Stimulated activated naive CD8-positive, alpha-beta T cell treated with anti-CD3 and anti-CD28 coated beads, Interleukin-15, Interleukin-2, amounts not matched to agents 100 ng/mL and 50 ng/mL, for 24 hours (primary cell): ENCODE measurements around the gene TMBIM1.
A peak's percentile ranks its signal among the peaks of the same experiment; 100 is the strongest.
"Not testable (repeated sequence)": the region's sequence is repeated elsewhere in the genome, so short reads cannot be mapped to it uniquely, and the experiment has no call there.

Source experiments
- H3K27ac Mint-ChIP-seq: one replicate; pipeline ENCODE4 v1.8.0; 2021; ENCODE audit warnings: mild to moderate bottlenecking, mixed read lengths
- H3K27me3 Mint-ChIP-seq: one replicate; pipeline ENCODE4 v1.8.0; 2021; ENCODE audit warnings: mixed read lengths
- H3K36me3 Mint-ChIP-seq: one replicate; pipeline ENCODE4 v1.8.0; 2021; ENCODE audit warnings: low read depth, mixed read lengths
- H3K4me1 Mint-ChIP-seq: one replicate; pipeline ENCODE4 v1.8.0; 2021; ENCODE audit warnings: low read depth, mixed read lengths
- H3K4me3 Mint-ChIP-seq: one replicate; pipeline ENCODE4 v1.8.0; 2021; ENCODE audit warnings: mild to moderate bottlenecking, mixed read lengths
- H3K9me3 Mint-ChIP-seq: one replicate; pipeline ENCODE4 v1.8.0; 2021; ENCODE audit warnings: mixed read lengths

Gene TMBIM1

GRCh38 chr2:218323526-218324472 lies 31.5 kb upstream of the TMBIM1 start:
- H3K27ac Mint-ChIP-seq, result peak overlapping the region; percentile 34

DNA sequence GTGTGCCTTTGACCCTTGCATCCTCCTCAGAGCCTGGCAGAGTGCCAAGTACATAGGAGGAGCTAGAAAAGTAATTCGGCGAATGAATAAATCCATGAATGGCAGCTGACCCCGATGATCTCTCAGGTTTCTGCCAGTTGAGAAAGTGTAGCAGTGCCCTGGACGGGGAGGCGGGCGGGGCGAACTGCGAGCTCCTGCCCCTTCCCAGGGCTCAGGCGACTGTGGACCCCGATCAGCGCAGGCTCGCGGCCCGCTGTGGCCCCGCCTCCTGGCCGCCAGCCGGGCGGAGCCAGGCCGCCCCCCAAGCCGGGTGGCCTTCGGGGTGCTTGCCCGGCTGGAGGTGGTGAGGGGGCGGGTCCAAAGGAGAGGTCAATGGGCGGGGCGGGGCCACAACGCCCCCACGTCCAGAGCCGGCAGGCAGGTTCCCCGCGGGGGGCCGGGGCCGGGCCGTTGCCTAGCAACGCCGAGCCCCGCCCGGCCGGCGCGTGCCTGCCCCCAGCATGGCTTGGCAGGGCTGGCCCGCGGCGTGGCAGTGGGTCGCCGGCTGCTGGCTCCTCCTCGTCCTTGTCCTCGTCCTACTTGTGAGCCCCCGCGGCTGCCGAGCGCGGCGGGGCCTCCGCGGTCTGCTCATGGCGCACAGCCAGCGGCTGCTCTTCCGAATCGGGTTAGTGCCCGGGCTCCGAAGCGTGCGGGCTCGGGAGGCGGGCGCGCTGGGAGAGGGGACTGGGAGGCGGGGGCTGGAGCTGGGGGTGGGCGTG lies 30.6 kb upstream of the TMBIM1 start:
- peaks cover 8% of the 10 kb centered on the region for H3K27me3 Mint-ChIP-seq
- H3K27ac Mint-ChIP-seq, result no peak overlapping the region
- no peaks in the 10 kb centered on the region for H3K36me3 Mint-ChIP-seq
- no peaks in the 10 kb centered on the region for H3K9me3 Mint-ChIP-seq
- H3K4me1 Mint-ChIP-seq, result peaks cover 27% of the 10 kb centered on the region
- H3K4me3 Mint-ChIP-seq, result peak overlapping the region; percentile 83

More at GRCh38 chr2:218323526-218324472, 31.5 kb upstream of the TMBIM1 start:
- peaks cover 27% of the 10 kb centered on the region for H3K4me1 Mint-ChIP-seq
- peak overlapping the region; percentile 83 for H3K4me3 Mint-ChIP-seq
- peaks cover 8% of the 10 kb centered on the region for H3K27me3 Mint-ChIP-seq
- no peaks in the 10 kb centered on the region for H3K9me3 Mint-ChIP-seq
- no peaks in the 10 kb centered on the region for H3K36me3 Mint-ChIP-seq

DNA sequence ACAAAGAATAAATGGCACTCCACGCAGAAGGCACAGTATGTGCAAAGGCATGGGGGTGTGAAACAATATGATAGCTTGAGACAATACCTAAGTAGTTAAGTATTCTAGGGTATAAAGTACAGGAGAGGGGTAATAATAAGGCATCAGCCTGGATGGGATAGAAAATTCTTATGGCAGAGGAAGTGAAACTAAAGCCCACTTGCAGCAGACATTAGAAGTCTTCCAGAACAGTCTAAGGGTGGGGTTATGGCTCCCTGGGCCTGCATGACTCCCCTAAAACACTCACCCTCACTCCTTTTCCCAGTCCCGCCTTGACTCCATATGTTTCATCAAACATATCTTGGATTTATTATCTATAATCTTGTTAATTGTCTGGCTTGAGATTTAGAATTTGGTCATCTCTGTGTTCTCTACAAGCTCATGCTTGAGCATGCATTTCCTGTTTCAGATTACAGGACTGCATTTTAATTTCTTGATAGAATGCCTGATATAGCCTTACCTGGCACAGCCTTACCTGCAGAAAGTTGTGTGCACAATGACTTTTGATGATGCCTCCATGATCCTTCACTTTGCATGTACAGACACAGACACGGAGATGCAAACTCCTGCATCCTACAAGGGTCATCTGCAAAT lies 28.5 kb upstream of the TMBIM1 start:
- Mint-ChIP-seq H3K4me3 (no peak overlapping the region), H3K4me1 (peaks cover 49% of the 10 kb centered on the region), H3K36me3 (no peaks in the 10 kb centered on the region), H3K27me3 (peaks cover 8% of the 10 kb centered on the region), H3K27ac (no peak overlapping the region), H3K9me3 (no peaks in the 10 kb centered on the region)

DNA sequence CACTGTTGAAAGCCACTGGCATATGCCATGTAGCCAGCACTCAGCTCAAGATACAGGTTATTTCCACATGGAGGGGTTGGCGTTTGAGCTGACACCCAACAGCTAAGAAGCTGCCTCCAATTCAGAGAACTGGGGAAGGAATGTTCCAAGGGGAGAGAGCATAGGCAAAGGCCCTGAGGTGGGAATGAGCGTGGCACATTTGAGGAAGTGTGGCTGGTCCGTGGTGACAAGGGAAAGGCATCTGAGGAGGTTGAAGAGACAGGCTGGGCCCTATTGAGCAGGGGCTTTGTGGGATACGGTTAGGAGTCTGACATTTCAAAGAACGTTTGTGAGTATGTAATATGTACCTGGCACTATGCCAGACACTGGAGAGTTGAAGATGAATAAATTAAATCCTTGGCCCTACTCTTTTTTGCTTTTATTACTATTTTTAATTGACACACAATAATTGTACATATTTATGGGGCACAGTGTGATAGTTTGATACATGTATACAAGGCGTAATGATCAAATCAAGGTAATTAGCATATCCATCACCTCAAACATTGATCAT lies 27.6 kb upstream of the TMBIM1 start:
- H3K4me3 Mint-ChIP-seq, result no peak overlapping the region
- H3K4me1 Mint-ChIP-seq, result peaks cover 53% of the 10 kb centered on the region
- peaks cover 8% of the 10 kb centered on the region for H3K27me3 Mint-ChIP-seq
- H3K27ac Mint-ChIP-seq, result no peak overlapping the region
- no peaks in the 10 kb centered on the region for H3K36me3 Mint-ChIP-seq
- H3K9me3 Mint-ChIP-seq, result no peaks in the 10 kb centered on the region

DNA sequence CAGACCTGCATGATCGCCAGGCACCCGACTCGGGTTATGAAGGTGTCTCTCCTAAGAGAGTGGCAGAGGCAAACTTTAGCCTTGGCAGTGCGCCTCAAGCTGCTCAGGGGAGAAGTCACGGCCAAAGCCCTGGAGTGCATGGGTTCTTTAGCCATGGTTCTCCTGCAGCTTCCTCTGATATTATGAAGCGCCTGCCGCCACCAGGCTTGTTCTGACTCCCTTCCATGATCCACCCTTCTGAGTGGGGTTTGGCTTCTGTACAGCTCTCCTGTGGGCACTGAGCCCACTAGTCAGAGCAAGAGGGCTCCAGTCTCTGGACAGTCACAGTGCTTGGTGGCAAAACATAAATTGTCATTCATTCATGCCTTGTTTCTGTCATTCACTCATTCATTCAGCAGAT lies 25.9 kb upstream of the TMBIM1 start:
- no peak overlapping the region for H3K27ac Mint-ChIP-seq

DNA sequence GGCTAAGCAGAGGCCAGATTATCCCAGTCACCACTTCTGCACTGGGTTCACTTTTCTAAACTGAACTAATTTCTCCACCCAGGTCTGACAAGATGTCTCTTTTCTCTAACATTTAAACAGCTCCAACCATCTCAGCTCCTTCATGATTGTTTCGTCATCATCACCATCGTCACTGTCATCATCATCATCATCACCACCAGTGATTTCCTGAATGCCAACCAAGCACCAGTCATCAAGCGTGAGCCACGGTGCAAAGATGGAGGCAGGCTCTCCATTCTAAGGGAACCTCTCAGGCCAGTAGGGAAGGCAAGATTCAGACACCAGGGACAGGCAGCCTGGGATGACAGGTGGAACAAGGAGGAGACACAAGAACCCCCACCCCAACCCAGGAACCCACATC lies 25.5 kb upstream of the TMBIM1 start:
- Mint-ChIP-seq H3K9me3 (no peaks in the 10 kb centered on the region), H3K27ac (no peak overlapping the region), H3K4me1 (peaks cover 42% of the 10 kb centered on the region), H3K27me3 (no peaks in the 10 kb centered on the region), H3K36me3 (no peaks in the 10 kb centered on the region), H3K4me3 (no peak overlapping the region)

More for the DNA sequence above, 25.9 kb upstream of the TMBIM1 start:
- peaks cover 42% of the 10 kb centered on the region for H3K4me1 Mint-ChIP-seq
- no peaks in the 10 kb centered on the region for H3K27me3 Mint-ChIP-seq
- H3K9me3 Mint-ChIP-seq, result no peaks in the 10 kb centered on the region
- no peaks in the 10 kb centered on the region for H3K36me3 Mint-ChIP-seq
- no peak overlapping the region for H3K4me3 Mint-ChIP-seq

DNA sequence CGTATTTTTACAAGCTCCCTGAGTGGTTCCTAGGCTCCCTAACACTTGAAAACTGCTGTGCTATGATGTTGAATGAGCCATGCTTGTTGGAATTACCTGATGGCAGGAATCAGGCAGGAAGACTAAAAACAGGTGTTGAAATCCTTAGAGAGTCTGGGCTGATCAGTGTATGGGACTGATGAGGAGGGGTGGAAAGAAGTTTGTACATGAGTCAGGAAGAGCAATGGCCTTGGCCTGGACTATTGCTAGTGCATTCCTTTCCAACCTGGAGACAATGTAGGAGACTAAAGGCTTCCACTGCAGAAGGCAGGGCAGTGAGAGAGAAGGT lies 25.0 kb upstream of the TMBIM1 start:
- no peak overlapping the region for H3K27ac Mint-ChIP-seq
- no peaks in the 10 kb centered on the region for H3K36me3 Mint-ChIP-seq
- peaks cover 39% of the 10 kb centered on the region for H3K4me1 Mint-ChIP-seq
- H3K27me3 Mint-ChIP-seq, result no peaks in the 10 kb centered on the region
- no peak overlapping the region for H3K4me3 Mint-ChIP-seq
- H3K9me3 Mint-ChIP-seq, result no peaks in the 10 kb centered on the region

DNA sequence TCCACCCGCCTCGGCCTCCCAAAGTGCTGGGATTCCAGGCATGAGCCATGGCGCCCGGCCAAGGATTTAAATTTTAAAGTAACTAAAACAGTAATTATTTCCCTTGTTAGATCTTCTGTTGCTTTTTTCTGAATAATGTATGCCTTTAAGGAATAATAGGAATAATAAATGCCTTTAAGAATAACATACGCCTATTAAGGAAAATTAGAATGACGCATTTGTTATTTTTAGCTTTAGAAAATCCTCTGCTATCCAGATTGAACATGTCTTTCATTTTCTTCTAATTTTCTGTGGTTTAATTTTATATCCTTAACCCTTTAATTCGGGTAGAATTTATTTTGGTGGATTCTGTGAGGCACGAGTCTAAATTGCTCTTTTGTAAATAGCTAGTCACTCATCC lies 23.1 kb upstream of the TMBIM1 start:
- H3K4me1 Mint-ChIP-seq, result peaks cover 29% of the 10 kb centered on the region
- H3K27ac Mint-ChIP-seq, result no peak overlapping the region
- no peaks in the 10 kb centered on the region for H3K27me3 Mint-ChIP-seq
- H3K36me3 Mint-ChIP-seq, result no peaks in the 10 kb centered on the region
- no peaks in the 10 kb centered on the region for H3K9me3 Mint-ChIP-seq
- no peak overlapping the region for H3K4me3 Mint-ChIP-seq

- not testable (repeated sequence) for H3K4me3 Mint-ChIP-seq, H3K27me3 Mint-ChIP-seq, H3K9me3 Mint-ChIP-seq, H3K27ac Mint-ChIP-seq, H3K36me3 Mint-ChIP-seq
- peaks cover 26% of the 10 kb centered on the region for H3K4me1 Mint-ChIP-seq
Measured at GRCh38 chr2:218314764-218315163, 22.5 kb upstream of the TMBIM1 start.

GRCh38 chr2:218313356-218313755 lies 21.1 kb upstream of the TMBIM1 start:
- H3K27me3 Mint-ChIP-seq, result no peaks in the 10 kb centered on the region
- H3K36me3 Mint-ChIP-seq, result no peaks in the 10 kb centered on the region
- H3K4me1 Mint-ChIP-seq, result peaks cover 26% of the 10 kb centered on the region
- H3K27ac Mint-ChIP-seq, result no peak overlapping the region
- H3K4me3 Mint-ChIP-seq, result no peak overlapping the region
- no peaks in the 10 kb centered on the region for H3K9me3 Mint-ChIP-seq

GRCh38 chr2:218312267-218312756 lies 20.0 kb upstream of the TMBIM1 start:
- Mint-ChIP-seq H3K27me3 (no peaks in the 10 kb centered on the region), H3K9me3 (no peaks in the 10 kb centered on the region), H3K4me3 (no peak overlapping the region), H3K4me1 (peaks cover 25% of the 10 kb centered on the region), H3K36me3 (no peaks in the 10 kb centered on the region), H3K27ac (no peak overlapping the region)

DNA sequence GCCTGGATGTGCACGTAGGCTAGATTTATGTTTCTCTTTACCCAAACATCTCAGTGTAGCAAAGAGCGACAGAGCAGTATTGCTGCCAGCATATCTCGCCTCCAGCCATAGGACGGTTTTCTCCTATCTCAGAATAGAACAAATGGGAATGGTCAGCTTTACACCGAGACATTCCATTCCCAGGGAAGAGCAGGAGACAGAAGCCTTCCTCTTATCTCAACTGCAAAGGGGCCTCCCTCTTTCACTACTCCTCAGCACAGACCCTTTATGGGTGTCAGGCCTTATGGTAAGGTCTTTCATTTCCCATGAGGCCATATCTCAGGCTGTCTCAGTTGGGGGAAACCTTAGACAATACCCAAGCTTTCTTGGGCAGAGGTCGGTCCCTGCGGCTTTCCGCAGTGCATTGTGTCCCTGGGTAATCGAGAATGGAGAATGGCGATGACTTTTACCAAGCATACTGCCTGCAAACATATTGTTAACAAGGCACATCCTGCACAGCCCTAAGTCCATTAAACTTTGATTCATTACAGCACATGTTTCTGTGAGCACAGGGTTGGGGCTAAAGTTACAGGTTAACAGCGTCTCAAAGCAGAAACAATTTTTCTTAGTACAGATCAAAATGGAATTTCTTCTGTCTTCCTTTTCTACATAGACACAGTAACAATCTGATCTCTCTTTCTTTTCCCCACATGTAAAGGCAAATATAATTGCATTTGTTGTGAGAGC lies 19.4 kb upstream of the TMBIM1 start:
- not testable (repeated sequence) for H3K36me3 Mint-ChIP-seq, H3K27ac Mint-ChIP-seq, H3K4me3 Mint-ChIP-seq, H3K9me3 Mint-ChIP-seq, H3K27me3 Mint-ChIP-seq
- peaks cover 19% of the 10 kb centered on the region for H3K4me1 Mint-ChIP-seq

DNA sequence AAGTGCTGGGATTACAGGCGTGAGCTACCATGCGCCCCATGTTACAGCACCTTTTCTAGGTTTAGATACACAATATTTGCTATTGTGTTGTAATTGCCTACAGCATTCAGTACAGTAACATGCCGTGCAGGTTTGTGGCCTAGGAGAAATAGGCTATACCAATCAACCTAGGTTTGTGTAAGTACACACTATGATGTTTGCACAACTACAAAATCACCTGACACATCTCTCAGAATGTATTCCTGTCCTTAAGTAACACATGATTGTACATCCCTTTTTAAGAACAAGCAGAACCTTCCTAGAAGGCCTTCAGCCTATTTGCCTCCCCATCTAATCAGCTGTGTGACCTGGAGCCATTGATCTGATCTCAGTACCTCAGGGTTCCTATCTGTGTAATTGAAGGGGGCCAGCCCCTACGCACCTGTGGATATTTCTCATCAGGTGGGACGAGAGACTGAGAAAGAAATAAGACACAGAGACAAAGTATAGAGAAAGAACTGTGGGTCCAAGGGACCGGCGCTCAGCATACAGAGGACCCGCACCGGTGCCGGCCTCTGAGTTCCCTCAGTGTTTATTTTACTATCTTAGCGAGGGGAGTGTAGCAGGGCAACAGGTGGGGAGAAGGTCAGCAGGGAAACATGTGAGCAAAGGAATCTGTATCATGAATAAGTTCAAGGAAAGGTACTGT lies 18.7 kb upstream of the TMBIM1 start:
- H3K4me3 Mint-ChIP-seq, result no peak overlapping the region
- H3K4me1 Mint-ChIP-seq, result peaks cover 12% of the 10 kb centered on the region
- H3K27ac Mint-ChIP-seq, result no peak overlapping the region
- no peaks in the 10 kb centered on the region for H3K36me3 Mint-ChIP-seq
- no peaks in the 10 kb centered on the region for H3K27me3 Mint-ChIP-seq
- H3K9me3 Mint-ChIP-seq, result no peaks in the 10 kb centered on the region
